ENCODE measurements around the gene CNN2. TPM values are rescaled to one million over a fixed set of nuclear protein-coding genes. Genes with fewer than 3 reads are reported as not detected.

CNN2 gene
- total and polyA plus RNA-seq, 2 of the 13 experiments (the other 11 are each of a cell fraction or from before 2014, with no cell fraction given), result 63.6 to 70.0 TPM

DNA sequence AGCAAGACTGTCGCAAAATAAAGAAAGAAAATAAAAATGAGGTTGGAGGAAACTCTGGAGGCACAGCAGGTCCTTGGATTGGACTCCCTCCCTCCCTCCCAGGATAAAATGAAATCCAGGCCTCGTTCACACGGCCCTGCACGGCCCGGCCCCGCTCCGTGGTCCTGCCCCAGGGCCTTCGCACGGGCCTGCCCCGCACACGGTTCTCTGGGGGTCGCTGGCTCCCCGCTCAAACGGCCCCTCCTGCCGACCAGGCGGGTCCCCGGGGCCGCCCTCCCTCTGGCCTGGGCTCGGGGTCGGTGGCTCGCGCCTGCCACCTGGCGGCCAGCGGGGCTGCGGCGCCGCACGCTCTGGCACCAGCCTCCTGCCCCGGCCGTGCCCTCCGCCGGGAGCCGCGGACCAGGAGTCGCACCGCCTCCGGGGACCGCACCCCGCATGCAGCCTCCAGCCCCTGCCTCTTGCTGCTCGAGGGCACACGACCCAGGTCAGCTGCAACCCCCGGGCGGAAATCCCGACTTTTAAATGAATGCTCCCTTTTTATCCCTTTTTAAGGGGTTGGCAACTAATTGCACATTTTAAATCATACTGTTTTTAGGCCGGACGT is 43.7 kb upstream of the CNN2 start (continued):
- TF ChIP-seq, protein P1, sequence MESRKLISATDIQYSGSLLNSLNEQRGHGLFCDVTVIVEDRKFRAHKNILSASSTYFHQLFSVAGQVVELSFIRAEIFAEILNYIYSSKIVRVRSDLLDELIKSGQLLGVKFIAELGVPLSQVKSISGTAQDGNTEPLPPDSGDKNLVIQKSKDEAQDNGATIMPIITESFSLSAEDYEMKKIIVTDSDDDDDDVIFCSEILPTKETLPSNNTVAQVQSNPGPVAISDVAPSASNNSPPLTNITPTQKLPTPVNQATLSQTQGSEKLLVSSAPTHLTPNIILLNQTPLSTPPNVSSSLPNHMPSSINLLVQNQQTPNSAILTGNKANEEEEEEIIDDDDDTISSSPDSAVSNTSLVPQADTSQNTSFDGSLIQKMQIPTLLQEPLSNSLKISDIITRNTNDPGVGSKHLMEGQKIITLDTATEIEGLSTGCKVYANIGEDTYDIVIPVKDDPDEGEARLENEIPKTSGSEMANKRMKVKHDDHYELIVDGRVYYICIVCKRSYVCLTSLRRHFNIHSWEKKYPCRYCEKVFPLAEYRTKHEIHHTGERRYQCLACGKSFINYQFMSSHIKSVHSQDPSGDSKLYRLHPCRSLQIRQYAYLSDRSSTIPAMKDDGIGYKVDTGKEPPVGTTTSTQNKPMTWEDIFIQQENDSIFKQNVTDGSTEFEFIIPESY (CRISPR knock-in tag; IDR thresholded peaks at IDR 0.05), result peak; percentile 25; the same call in 1 of the 2 replicates
- no peak for TF ChIP-seq PCBP1 (IDR thresholded peaks at IDR 0.05; ENCODE audit: borderline replicate concordance, low read depth, low read length)
- TF ChIP-seq FOXJ3 (CRISPR knock-in tag; IDR thresholded peaks at IDR 0.05; ENCODE audit: borderline replicate concordance), result no peak
- TF ChIP-seq ETV6 (CRISPR knock-in tag; conservative IDR thresholded peaks at IDR 0.05), result no peak
- no peak for TF ChIP-seq ZNF564 (CRISPR knock-in tag; IDR thresholded peaks at IDR 0.05)
- TF ChIP-seq SP4 (CRISPR knock-in tag; IDR thresholded peaks at IDR 0.05), result peak; percentile 81
- TF ChIP-seq, protein P2, sequence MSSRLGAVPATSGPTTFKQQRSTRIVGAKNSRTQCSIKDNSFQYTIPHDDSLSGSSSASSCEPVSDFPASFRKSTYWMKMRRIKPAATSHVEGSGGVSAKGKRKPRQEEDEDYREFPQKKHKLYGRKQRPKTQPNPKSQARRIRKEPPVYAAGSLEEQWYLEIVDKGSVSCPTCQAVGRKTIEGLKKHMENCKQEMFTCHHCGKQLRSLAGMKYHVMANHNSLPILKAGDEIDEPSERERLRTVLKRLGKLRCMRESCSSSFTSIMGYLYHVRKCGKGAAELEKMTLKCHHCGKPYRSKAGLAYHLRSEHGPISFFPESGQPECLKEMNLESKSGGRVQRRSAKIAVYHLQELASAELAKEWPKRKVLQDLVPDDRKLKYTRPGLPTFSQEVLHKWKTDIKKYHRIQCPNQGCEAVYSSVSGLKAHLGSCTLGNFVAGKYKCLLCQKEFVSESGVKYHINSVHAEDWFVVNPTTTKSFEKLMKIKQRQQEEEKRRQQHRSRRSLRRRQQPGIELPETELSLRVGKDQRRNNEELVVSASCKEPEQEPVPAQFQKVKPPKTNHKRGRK (CRISPR knock-in tag; IDR thresholded peaks at IDR 0.05), result no peak
- TF ChIP-seq KDM2A (CRISPR knock-in tag; IDR thresholded peaks at IDR 0.05; ENCODE audit: borderline replicate concordance, low read depth), result peak; percentile 15; the same call in 1 of the 2 replicates
- peak; percentile 44; the same call in 1 of the 2 replicates for TF ChIP-seq ZNF709 (CRISPR knock-in tag; IDR thresholded peaks at IDR 0.05)
- TF ChIP-seq BHLHE40 (IDR thresholded peaks at IDR 0.05; ENCODE audit: low read length), result 0 out of 2 replicates have a peak, but pooled peaks have one; percentile 19
- peak; percentile 76; the same call in 1 of the 2 replicates for TF ChIP-seq ATF7-NPFF (CRISPR knock-in tag; IDR thresholded peaks at IDR 0.05; ENCODE audit: low read depth)
- no peak for TF ChIP-seq CBX5 (CRISPR knock-in tag; IDR thresholded peaks at IDR 0.05; ENCODE audit: borderline replicate concordance)
- TF ChIP-seq NR2F2 (IDR thresholded peaks at IDR 0.05; ENCODE audit: borderline replicate concordance, low read depth), result 0 out of 2 replicates have a peak, but pooled peaks have one; percentile 27
- peak; percentile 63; the same call in 1 of the 2 replicates for TF ChIP-seq MAZ (IDR thresholded peaks at IDR 0.05; ENCODE audit: borderline replicate concordance, low read depth, low read length)
- TF ChIP-seq MAZ (CRISPR knock-in tag; IDR thresholded peaks at IDR 0.05; ENCODE audit: low read depth), result peak; percentile 94
- TF ChIP-seq, protein P3, sequence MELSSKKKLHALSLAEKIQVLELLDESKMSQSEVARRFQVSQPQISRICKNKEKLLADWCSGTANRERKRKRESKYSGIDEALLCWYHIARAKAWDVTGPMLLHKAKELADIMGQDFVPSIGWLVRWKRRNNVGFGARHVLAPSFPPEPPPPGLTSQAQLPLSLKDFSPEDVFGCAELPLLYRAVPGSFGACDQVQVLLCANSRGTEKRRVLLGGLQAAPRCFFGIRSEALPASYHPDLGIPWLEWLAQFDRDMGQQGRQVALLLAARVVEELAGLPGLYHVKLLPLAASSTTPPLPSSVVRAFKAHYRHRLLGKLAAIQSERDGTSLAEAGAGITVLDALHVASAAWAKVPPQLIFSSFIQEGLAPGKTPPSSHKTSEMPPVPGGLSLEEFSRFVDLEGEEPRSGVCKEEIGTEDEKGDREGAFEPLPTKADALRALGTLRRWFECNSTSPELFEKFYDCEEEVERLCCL (CRISPR knock-in tag; IDR thresholded peaks at IDR 0.05; ENCODE audit: borderline replicate concordance), result no peak
- TF ChIP-seq ZNF264 (CRISPR knock-in tag; IDR thresholded peaks at IDR 0.05), result no peak
- peak; percentile 27; the same call in 1 of the 2 replicates for TF ChIP-seq BORCS8-MEF2B (CRISPR knock-in tag; IDR thresholded peaks at IDR 0.05)
- no peak for TF ChIP-seq PHF20 (CRISPR knock-in tag; IDR thresholded peaks at IDR 0.05)
- TF ChIP-seq ZFY (CRISPR knock-in tag; IDR thresholded peaks at IDR 0.05), result peak; percentile 57
- peak; percentile 23; the same call in 1 of the 2 replicates for TF ChIP-seq ZNF629 (CRISPR knock-in tag; conservative IDR thresholded peaks at IDR 0.05)
- TF ChIP-seq, protein P4, sequence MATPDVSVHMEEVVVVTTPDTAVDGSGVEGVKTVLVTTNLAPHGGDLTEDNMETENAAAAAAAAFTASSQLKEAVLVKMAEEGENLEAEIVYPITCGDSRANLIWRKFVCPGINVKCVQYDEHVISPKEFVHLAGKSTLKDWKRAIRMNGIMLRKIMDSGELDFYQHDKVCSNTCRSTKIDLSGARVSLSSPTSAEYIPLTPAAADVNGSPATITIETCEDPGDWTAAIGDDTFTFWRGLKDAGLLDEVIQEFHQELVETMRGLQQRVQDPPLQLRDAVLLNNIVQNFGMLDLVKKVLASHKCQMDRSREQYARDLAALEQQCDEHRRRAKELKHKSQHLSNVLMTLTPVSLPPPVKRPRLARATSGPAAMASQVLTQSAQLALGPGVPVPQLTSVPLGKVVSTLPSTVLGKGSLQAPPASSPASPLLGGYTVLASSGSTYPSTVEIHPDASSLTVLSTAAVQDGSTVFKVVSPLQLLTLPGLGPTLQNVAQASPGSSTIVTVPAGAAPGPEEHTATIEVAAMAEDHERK (CRISPR knock-in tag; IDR thresholded peaks at IDR 0.05; ENCODE audit: low read depth), result no peak
- TF ChIP-seq ZNF749 (CRISPR knock-in tag; IDR thresholded peaks at IDR 0.05; ENCODE audit: borderline replicate concordance), result 0 out of 2 replicates have a peak, but pooled peaks have one; percentile 60

Data from HepG2 (cell line).